AG04449 (cell line): ENCODE measurements around the gene NAB1.

Source experiments
- CTCF ChIA-PET: fragments of 350-600 bp; formaldehyde crosslinking; extraction: SDS; loops from one replicate; lab custom pipeline; 2021; ENCODE audit warnings: antibody characterized with exemption; lab: Yijun Ruan, JAX
- POLR2A ChIA-PET: fragments of 400-600, 350-600 bp; formaldehyde crosslinking; extraction: SDS; loops from one replicate; lab custom pipeline; 2020; ENCODE audit warnings: antibody characterized with exemption, inconsistent platforms; lab: Yijun Ruan, JAX
- DNase-seq: peaks from one replicate; pipeline ENCODE4 v3.0.0-alpha.2; 2010; ENCODE audit warnings: low read depth, low spot score
- H3K4me3 ChIP-seq: 2 replicates; pipeline ENCODE4 v1.5.1; 2011; ENCODE audit warnings: low read depth, mild to moderate bottlenecking, control low read depth, low read length
- TF ChIP-seq, protein P1 (sequence below): IDR thresholded peaks from one replicate; pipeline ENCODE4 v1.5.1; 2011; ENCODE audit warnings: mild to moderate bottlenecking, moderate library complexity, low read length, control low read depth, inconsistent platforms; ENCODE audit not compliant: insufficient read depth; ENCODE audit errors: missing control alignments

The NAB1 gene

DNA sequence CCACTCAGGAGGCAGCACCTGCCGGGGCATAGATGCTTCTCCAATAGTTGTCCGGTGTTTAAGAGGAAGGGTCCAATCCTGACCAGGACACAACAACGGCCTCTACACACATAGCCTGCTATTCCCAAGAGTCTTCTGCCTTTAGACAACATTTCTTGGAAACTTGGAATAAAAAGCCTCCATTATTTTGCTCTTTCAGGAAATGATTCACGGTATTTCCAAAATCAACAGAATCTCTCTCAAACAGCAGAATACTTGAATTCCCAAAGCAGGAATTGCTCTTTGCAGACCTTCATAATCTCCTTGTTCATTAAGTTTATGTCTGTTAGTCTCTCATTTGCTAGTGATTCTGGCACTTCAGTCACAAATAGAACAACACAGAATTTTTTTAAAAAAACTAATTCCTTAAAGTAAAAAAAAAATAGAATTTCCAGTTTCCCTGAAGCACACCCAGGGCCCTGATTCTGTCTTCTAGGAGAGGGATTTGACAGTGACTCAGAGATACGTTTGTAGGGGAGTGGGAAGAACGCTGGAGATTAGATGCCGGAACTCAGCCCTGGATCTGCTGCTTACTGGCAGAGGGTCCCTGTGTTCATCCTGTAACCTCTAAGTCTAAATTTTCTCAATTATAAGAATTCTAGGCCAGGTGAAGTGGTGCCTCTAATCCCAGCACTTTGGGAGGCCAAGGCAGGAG, 74.7 kb downstream of the NAB1 start:
- no peak for DNase-seq
- POLR2A ChIA-PET = no interaction called here
- TF ChIP-seq, protein P1, sequence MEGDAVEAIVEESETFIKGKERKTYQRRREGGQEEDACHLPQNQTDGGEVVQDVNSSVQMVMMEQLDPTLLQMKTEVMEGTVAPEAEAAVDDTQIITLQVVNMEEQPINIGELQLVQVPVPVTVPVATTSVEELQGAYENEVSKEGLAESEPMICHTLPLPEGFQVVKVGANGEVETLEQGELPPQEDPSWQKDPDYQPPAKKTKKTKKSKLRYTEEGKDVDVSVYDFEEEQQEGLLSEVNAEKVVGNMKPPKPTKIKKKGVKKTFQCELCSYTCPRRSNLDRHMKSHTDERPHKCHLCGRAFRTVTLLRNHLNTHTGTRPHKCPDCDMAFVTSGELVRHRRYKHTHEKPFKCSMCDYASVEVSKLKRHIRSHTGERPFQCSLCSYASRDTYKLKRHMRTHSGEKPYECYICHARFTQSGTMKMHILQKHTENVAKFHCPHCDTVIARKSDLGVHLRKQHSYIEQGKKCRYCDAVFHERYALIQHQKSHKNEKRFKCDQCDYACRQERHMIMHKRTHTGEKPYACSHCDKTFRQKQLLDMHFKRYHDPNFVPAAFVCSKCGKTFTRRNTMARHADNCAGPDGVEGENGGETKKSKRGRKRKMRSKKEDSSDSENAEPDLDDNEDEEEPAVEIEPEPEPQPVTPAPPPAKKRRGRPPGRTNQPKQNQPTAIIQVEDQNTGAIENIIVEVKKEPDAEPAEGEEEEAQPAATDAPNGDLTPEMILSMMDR = no peak
- H3K4me3 ChIP-seq = no peak overlapping the region
- CTCF ChIA-PET = no interaction called here

DNA sequence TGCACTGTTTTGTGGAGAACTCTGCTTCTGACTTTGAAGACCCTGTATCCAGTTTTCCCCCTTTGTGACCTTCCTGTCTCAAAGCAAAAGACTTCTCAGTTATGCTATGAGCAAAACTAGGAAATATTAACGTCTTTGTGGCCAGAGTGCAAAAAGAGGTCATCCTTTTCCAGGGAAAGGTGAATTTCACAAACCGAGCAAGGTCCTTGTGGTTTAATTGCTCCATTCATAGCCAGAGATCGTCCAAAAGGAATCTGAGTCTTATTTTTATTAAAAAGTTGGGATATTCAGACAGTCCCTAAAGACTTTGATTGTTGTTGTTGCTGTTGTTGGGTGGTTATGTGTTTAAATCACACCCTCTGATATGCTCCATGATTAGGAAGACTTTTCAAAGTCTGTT, 77.4 kb downstream of the NAB1 start:
- ChIA-PET CTCF (no interaction called here), POLR2A (no interaction called here)
- no peak overlapping the region for H3K4me3 ChIP-seq
- TF ChIP-seq, protein P1 = no peak
- DNase-seq = no peak

DNA sequence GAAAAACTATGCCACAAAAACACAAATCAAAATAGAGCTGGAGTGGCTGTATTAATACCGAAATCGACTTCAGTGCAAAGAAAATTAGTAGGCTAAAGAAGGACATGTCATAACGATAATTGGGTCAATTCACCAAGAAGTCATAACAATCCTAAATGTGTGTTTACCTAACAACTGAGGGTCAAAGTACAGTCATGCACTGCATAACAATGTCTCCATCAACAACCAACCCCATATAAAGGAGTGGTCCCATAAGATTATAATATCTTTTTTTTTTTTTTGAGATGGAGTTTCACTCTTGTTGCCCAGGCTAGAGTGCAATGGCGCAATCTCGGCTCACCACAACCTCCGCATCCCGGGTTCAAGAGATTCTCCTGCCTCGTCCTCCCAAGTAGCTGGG, 87.5 kb downstream of the NAB1 start:
- TF ChIP-seq, protein P1 = no peak
- CTCF ChIA-PET = no interaction called here
- POLR2A ChIA-PET = no interaction called here
- no peak overlapping the region for H3K4me3 ChIP-seq
- DNase-seq = no peak

DNA sequence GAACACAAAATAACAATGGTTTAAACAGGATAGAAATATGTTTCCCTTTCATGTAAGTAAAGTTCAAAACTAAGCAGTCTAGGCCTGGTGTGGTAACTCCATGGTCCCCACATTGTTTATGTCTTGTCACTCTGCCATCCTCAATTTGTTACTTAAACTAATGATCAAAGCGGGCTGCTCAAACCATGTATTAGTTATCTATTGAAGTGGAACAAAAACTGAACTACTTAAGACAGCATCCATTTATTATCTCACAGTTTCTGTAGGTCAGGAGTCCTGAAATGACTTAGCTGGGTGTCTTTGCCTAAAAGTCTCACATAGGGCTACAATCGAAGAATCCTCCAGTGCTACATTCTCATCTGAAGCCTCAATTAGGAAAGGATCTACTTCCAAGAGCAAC, 91.6 kb downstream of the NAB1 start:
- no peak for DNase-seq
- H3K4me3 ChIP-seq = no peak overlapping the region
- POLR2A ChIA-PET = no interaction called here
- CTCF ChIA-PET = no interaction called here
- TF ChIP-seq, protein P1 = no peak
